HG03025 (cell line): Measurements from ENCODE around the gene PLPPR1.
A peak's percentile ranks its signal among the peaks of the same experiment; 100 is the strongest.
"Not testable (repeated sequence)": the region's sequence is repeated elsewhere in the genome, so short reads cannot be mapped to it uniquely, and the experiment has no call there.

Source experiments
- ATAC-seq: cut with Tn5 transposase; IDR thresholded peaks from one replicate; pipeline ENCODE4 v1.9.1; 2021; ENCODE audit warnings: mild to moderate bottlenecking, moderate library complexity; ENCODE audit not compliant: unreplicated experiment, low FRiP score

PLPPR1 gene

GRCh38 chr9:101269591-101270283 lies 241.2 kb downstream of the PLPPR1 start:
- no peak for ATAC-seq

GRCh38 chr9:101270302-101270701 lies 241.8 kb downstream of the PLPPR1 start:
- no peak for ATAC-seq

- ATAC-seq = no peak
Observed at GRCh38 chr9:101271102-101271501, 242.6 kb downstream of the PLPPR1 start.

GRCh38 chr9:101274971-101275768 lies 246.6 kb downstream of the PLPPR1 start:
- no peak for ATAC-seq

DNA sequence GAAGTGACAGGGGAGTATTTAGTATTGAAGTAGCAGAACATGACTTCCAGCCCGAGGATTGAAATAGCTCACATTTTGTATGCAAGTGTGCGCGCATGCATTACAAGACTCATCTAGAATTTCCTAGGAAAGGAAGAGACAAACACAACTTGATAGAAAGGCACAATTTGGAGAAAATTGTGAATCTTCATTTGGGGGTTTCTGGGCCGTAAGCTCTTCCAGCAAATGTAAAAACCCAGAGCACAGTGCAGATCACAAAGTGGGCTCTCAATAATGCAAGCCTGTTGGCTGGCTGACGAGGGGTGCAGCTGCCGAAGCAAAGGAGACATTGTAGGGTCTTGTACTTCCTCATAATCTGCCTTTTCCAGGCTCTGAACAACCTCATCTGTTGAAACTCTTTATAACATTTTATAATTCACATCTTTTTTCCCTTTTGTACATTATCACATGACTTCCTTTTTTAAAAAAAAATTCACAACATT lies 247.3 kb downstream of the PLPPR1 start:
- ATAC-seq = no peak

- not testable (repeated sequence) for ATAC-seq
Observed at GRCh38 chr9:101291043-101291442, 262.5 kb downstream of the PLPPR1 start.

GRCh38 chr9:101299901-101300300 lies 271.4 kb downstream of the PLPPR1 start:
- no peak for ATAC-seq

- no peak for ATAC-seq
Observed at GRCh38 chr9:101307051-101307450, 278.5 kb downstream of the PLPPR1 start.

DNA sequence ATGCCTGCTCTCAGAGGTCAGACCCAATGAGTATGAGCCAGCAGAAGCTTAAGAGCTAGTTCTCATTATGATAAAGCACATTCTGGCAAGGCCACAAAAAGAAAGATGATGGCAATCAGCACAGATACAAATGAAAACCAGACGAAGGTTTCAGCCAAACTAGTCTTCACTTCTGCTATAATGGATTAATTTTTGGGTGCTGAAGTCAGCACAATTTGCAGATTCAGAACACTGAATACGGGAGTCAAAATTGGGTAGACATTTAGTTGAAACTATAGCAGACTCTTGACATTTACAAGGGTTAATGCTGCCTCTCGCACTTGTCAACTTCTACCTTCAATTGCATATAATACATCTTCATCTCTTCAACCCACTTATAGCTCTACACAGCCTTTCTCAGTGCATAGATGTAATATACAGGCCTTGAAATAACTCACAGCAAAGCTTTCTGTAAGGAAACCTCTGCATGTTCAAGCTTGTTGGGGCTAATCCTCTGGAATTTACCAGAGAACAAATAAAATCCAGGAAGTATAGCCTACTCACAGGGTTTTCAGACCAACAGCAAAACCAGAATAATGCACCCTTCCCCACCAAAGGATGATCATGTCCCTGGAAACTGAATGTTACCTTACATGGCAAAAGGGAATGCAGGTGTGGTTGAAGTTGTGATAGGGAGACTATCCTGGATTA lies 279.1 kb downstream of the PLPPR1 start:
- no peak for ATAC-seq

DNA sequence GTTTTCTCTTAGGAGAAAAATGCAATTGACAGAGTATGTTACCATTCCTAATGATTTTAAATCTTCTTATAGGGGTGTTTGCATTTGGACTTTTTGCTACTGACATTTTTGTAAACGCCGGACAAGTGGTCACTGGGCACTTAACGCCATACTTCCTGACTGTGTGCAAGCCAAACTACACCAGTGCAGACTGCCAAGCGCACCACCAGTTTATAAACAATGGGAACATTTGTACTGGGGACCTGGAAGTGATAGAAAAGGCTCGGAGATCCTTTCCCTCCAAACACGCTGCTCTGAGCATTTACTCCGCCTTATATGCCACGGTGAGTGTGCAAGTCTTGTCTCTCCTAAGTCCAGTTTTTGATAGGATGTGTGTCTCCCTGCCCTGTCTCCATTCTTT lies 280.6 kb downstream of the PLPPR1 start:
- no peak for ATAC-seq

DNA sequence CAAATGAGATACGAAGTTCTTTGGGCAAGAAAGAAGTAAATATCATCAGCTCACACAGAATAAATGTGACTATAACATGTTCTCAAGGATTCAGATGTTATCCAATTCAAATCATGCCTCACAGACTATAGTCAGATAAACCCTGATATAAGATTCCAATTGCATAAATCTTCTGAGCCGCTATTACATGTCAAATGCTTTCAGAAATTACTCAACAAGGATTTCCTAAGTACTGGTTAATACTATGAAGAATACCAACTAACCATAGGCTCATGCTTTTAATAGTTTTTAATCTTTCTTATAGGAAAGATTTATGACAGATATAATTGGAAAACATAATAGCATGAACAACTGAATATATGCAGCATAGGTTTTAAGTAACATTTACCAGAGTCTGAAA lies 282.7 kb downstream of the PLPPR1 start:
- ATAC-seq = no peak

DNA sequence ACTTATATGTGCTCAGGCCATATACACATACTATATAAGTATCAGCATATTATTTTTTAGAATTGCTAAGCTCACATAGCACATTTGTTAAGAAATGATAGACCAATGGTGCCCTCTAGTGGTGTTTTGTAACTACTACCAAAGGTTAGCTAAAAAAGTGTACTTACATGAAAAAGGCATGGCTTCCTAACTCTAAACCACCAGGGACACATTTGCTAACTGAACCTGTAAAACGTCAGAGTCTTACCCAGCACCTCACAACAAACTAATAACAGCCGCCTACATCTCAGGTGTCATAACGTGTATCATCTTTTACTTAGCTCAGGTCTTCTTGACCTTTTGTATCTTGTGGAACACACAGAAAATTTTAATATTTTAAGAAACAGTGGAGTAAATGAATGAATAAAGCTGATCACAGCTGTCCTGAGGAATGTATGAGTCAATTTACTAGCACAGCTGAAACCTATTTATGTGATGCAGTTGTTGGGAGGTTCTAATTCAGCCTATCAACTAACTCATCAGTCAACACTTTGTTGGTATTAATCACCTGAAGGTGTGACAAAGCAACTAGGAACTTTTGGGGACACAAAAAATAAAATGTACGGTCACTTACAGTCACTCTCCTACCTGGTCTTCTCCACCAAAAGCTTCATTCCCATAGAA lies 283.4 kb downstream of the PLPPR1 start:
- peak; percentile 56 for ATAC-seq

DNA sequence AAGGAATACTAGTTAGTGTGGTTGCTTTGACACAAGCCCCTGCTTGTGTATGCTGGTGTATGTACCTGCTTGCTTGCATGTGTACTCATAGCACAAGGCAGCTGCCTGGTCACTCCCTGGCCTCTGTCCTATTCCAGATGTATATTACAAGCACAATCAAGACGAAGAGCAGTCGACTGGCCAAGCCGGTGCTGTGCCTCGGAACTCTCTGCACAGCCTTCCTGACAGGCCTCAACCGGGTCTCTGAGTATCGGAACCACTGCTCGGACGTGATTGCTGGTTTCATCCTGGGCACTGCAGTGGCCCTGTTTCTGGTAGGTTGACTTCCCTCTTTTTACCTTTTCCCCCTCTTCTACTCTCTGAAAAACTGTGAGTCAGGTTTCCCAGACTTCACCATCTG lies 284.1 kb downstream of the PLPPR1 start:
- no peak for ATAC-seq

- ATAC-seq = no peak
Observed at GRCh38 chr9:101315112-101315450, 286.6 kb downstream of the PLPPR1 start.

DNA sequence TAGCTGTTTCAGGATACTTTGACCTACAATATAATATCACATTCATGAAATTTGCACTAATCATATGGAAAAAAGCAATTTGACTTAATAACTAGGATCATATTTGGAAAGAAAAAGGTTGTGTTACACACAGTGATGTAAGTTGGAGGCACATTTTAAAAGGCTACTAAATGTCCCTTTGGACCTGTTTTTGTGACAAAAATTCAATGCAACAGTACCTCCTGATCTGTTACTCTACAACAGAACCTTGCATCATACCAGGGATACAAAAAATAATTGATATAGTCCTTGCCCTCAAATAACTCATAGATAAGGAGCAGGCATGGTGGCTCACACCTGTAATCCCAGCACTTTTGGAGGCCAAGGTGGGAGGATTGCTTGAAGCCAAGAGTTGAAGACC lies 289.2 kb downstream of the PLPPR1 start:
- no peak for ATAC-seq

DNA sequence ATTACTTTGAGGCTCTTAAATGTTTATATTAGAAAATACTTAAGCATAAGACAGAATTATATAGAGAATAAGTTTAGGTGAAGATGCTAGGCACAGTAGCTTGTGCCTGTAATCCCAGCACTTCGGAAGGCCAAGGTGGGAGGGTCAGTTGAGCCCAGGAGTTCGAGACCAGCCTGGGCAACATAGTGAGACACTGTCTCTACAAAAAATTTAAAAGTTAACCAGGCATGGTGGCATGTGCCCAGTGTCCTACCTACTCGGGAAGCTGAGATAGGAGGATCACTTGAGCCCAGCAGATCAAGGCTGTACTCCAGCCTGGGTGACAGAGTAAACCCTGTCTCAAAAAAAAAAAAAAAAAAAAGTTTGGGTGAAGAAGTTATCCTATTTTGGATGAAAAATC lies 294.6 kb downstream of the PLPPR1 start:
- no peak for ATAC-seq

- no peak for ATAC-seq
Observed at GRCh38 chr9:101324245-101324804, 295.8 kb downstream of the PLPPR1 start.

DNA sequence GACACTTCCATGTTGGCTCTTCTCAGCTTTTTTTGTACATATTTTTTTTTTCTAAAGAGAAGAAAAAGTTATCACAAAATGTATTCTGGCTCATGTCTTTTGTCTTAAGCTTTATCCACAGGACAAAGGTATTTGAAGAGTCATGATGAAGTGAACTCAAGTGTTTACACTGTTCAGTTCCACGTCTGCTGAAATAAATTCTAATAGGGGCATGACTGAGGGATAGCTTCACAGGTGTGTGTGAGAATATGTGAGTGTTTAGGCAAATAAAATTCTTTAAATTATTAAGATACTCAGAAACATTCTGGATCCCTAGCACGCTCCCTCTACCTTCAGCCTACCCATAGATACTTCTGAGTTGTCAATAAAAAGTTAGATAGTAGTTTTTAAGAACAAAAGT lies 296.5 kb downstream of the PLPPR1 start:
- no peak for ATAC-seq

- ATAC-seq = no peak
Observed at GRCh38 chr9:101326035-101326434, 297.5 kb downstream of the PLPPR1 start.

- ATAC-seq = no peak
Observed at GRCh38 chr9:101326501-101326900, 298.0 kb downstream of the PLPPR1 start.
